Vagina (tissue), 2 donors: ENCODE data around the gene STXBP5.

ENCODE experiments used
- POLR2A ChIP-seq, 2 donors: fragments of 450-650 bp; IDR thresholded peaks; one replicate each; pipeline ENCODE4 v1.6.1; 2017; ENCODE audit warnings: antibody characterized with exemption in 2 of 2, mild to moderate bottlenecking in 2 of 2, moderate library complexity in 2 of 2
- POLR2AphosphoS5 ChIP-seq, 2 donors: sonication (generic); formaldehyde crosslinking; IDR thresholded peaks; one replicate each; pipeline ENCODE4 v1.9.0; 2017; ENCODE audit warnings: antibody characterized with exemption in 2 of 2, mild to moderate bottlenecking in 2 of 2, low read depth in 1 of 2; ENCODE audit not compliant: insufficient read depth in 1 of 2
- TF ChIP-seq, protein P1 (sequence below), 3 experiments: fragments of 450-650 bp in 2 of 3; fragments of 200-600 bp in 1 of 3; sonication (generic) in 1 of 3; IDR thresholded peaks; one replicate each; pipeline ENCODE4 v1.5.1; 2017 to 2019; ENCODE audit warnings: antibody characterized with exemption in 3 of 3, mild to moderate bottlenecking in 2 of 3, moderate library complexity in 2 of 3

DNA sequence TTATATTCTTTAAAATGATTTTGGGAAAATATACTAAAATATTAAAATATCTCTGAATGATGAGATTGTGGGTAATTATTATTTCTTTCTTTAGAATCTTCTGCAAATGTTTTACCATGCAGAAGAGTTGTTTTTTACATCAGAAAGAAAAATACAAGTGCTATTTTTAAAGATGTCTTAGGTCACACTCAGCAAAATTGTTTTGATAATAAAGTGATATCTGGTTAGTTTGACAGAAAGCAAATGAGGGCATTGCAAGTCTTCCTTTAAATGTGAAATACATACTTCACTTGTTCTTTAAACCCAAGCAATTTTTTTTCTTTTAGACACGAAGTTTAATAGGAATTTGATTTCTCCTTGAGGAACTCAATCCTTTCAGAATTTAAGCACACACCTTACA, 43.6 kb upstream of the STXBP5 start:
- TF ChIP-seq, protein P1, sequence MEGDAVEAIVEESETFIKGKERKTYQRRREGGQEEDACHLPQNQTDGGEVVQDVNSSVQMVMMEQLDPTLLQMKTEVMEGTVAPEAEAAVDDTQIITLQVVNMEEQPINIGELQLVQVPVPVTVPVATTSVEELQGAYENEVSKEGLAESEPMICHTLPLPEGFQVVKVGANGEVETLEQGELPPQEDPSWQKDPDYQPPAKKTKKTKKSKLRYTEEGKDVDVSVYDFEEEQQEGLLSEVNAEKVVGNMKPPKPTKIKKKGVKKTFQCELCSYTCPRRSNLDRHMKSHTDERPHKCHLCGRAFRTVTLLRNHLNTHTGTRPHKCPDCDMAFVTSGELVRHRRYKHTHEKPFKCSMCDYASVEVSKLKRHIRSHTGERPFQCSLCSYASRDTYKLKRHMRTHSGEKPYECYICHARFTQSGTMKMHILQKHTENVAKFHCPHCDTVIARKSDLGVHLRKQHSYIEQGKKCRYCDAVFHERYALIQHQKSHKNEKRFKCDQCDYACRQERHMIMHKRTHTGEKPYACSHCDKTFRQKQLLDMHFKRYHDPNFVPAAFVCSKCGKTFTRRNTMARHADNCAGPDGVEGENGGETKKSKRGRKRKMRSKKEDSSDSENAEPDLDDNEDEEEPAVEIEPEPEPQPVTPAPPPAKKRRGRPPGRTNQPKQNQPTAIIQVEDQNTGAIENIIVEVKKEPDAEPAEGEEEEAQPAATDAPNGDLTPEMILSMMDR (IDR thresholded peaks at IDR 0.05): no peak
- no peak for TF ChIP-seq POLR2A (IDR thresholded peaks at IDR 0.05)
- no peak for TF ChIP-seq POLR2AphosphoS5 (IDR thresholded peaks at IDR 0.05; ENCODE audit: insufficient read depth in 1 of 2, low read depth in 1 of 2)
